Measurements from ENCODE around the gene SNX19.

Gene SNX19

GRCh38 chr11:130907229-130907628 is 9.1 kb downstream of the SNX19 start:
- no peaks in the 10 kb centered on the region for H3K9me3 ChIP-seq (ENCODE audit: control insufficient read depth in 2 of 2, low read length in 2 of 2)
- peaks cover 60 to 71% of the 10 kb centered on the region in 2 donors for H3K36me3 ChIP-seq (ENCODE audit: control insufficient read depth in 2 of 2, insufficient read depth in 2 of 2, low read length in 2 of 2)
- H3K27me3 ChIP-seq (ENCODE audit: control insufficient read depth in 1 of 2, insufficient read depth in 2 of 2, low read length in 2 of 2): no peaks in the 10 kb centered on the region
- peaks cover 9% of the 10 kb centered on the region for H3K4me1 ChIP-seq (ENCODE audit: control insufficient read depth, insufficient read depth, low read length)
- no peak overlapping the region for H3K27ac ChIP-seq (ENCODE audit: low read length)
- H3K9ac ChIP-seq (ENCODE audit: low read length in 2 of 2): no peak overlapping the region
- H3K4me3 ChIP-seq (ENCODE audit: low read length in 2 of 2): no peak overlapping the region

GRCh38 chr11:130906616-130907015 is 9.7 kb downstream of the SNX19 start:
- Histone ChIP-seq H3K27ac (ENCODE audit: low read length) (no peak overlapping the region), H3K36me3 (ENCODE audit: control insufficient read depth in 2 of 2, insufficient read depth in 2 of 2, low read length in 2 of 2) (peaks cover 59 to 77% of the 10 kb centered on the region in 2 donors), H3K4me3 (ENCODE audit: low read length in 2 of 2) (no peak overlapping the region), H3K9me3 (ENCODE audit: control insufficient read depth in 2 of 2, low read length in 2 of 2) (no peaks in the 10 kb centered on the region), H3K27me3 (ENCODE audit: control insufficient read depth in 1 of 2, insufficient read depth in 2 of 2, low read length in 2 of 2) (no peaks in the 10 kb centered on the region), H3K4me1 (ENCODE audit: control insufficient read depth, insufficient read depth, low read length) (peaks cover 11% of the 10 kb centered on the region), H3K9ac (ENCODE audit: low read length in 2 of 2) (no peak overlapping the region)

DNA sequence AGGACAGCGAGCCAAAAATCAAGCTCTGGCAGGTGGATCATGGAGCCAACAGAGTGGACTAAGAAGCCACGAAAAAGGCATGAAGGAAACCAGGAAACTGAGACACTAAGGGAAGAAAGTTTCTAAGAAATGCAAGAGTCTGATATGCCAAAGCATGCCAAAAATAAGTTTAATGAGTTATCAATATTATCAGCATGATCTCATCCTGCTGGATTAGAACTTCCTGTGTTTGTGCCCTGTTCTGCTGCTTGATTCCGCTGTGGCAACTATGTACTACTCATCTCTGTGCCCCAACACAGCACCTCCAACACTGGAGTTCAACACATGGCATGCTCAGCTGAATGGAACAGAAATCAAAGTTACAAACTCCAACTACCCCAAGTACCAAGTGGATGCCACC is 10.8 kb downstream of the SNX19 start:
- H3K4me1 ChIP-seq (ENCODE audit: control insufficient read depth, insufficient read depth, low read length): peaks cover 11% of the 10 kb centered on the region
- peaks cover 60 to 82% of the 10 kb centered on the region in 2 donors for H3K36me3 ChIP-seq (ENCODE audit: control insufficient read depth in 2 of 2, insufficient read depth in 2 of 2, low read length in 2 of 2)
- no peak overlapping the region for H3K9ac ChIP-seq (ENCODE audit: low read length in 2 of 2)

GRCh38 chr11:130904380-130904779 is 11.9 kb downstream of the SNX19 start:
- H3K9ac ChIP-seq (ENCODE audit: low read length in 2 of 2): no peak overlapping the region
- no peak overlapping the region for H3K4me3 ChIP-seq (ENCODE audit: low read length in 2 of 2)
- peaks cover 11% of the 10 kb centered on the region for H3K4me1 ChIP-seq (ENCODE audit: control insufficient read depth, insufficient read depth, low read length)
- peaks cover 58 to 81% of the 10 kb centered on the region in 2 donors for H3K36me3 ChIP-seq (ENCODE audit: control insufficient read depth in 2 of 2, insufficient read depth in 2 of 2, low read length in 2 of 2)
- H3K9me3 ChIP-seq (ENCODE audit: control insufficient read depth in 2 of 2, low read length in 2 of 2): no peaks in the 10 kb centered on the region
- peak overlapping the region; percentile 7 for H3K27ac ChIP-seq (ENCODE audit: low read length)
- no peaks in the 10 kb centered on the region for H3K27me3 ChIP-seq (ENCODE audit: control insufficient read depth in 1 of 2, insufficient read depth in 2 of 2, low read length in 2 of 2)

More for the DNA sequence above, 10.8 kb downstream of the SNX19 start:
- H3K27me3 ChIP-seq (ENCODE audit: control insufficient read depth in 1 of 2, insufficient read depth in 2 of 2, low read length in 2 of 2): no peaks in the 10 kb centered on the region
- no peak overlapping the region for H3K4me3 ChIP-seq (ENCODE audit: low read length in 2 of 2)
- H3K27ac ChIP-seq (ENCODE audit: low read length): no peak overlapping the region
- H3K9me3 ChIP-seq (ENCODE audit: control insufficient read depth in 2 of 2, low read length in 2 of 2): no peaks in the 10 kb centered on the region

DNA sequence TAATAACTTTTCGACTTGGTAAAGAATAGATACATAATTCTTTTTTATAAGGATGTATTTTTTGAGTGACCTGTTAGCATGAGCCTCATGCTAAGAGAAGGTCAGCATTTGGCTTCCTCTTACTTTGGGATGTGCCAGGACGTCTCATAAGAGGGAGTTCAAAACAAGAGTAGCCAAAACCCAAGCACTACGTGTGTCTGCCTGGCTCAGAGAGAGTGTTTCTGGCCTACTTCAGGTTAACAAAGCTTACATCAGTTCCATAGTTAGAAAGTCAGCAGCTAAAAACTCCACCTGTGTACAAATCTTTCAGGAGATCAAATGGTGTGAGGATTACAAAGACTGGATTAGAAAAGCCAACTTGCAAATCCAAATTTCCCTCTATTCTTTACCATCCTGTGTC is 13.9 kb downstream of the SNX19 start:
- H3K9me3 ChIP-seq (ENCODE audit: control insufficient read depth in 2 of 2, low read length in 2 of 2): no peaks in the 10 kb centered on the region
- peak overlapping the region; percentile 20 to 42 for H3K9ac ChIP-seq (ENCODE audit: low read length in 2 of 2)
- H3K27ac ChIP-seq (ENCODE audit: low read length): peak overlapping the region; percentile 80
- H3K27me3 ChIP-seq (ENCODE audit: control insufficient read depth in 1 of 2, insufficient read depth in 2 of 2, low read length in 2 of 2): no peaks in the 10 kb centered on the region
- H3K4me1 ChIP-seq (ENCODE audit: control insufficient read depth, insufficient read depth, low read length): peaks cover 25% of the 10 kb centered on the region
- H3K36me3 ChIP-seq (ENCODE audit: control insufficient read depth in 2 of 2, insufficient read depth in 2 of 2, low read length in 2 of 2): peaks cover 45 to 61% of the 10 kb centered on the region in 2 donors
- H3K4me3 ChIP-seq (ENCODE audit: low read length in 2 of 2): no peak overlapping the region

DNA sequence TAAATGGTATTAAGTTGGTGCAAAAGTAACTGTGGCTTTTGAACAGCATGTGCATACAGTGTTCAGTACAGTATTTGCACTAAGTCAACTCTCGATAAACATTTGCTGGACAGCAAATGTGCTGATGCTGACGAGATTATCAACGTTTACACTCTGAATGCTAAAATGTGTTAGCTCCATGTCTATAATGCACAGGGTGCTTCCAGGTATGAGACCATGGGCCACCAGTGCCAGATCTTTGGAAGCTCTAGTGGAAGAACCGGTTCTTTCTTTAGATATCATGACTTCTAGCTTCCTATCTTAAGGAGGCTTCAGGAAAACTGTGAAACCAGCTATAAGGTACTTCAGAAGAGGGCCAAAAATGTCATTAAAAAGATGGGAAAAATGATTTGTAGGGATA is 17.2 kb downstream of the SNX19 start:
- Histone ChIP-seq H3K4me3 (ENCODE audit: low read length in 2 of 2) (no peak overlapping the region), H3K9me3 (ENCODE audit: control insufficient read depth in 2 of 2, low read length in 2 of 2) (no peaks in the 10 kb centered on the region), H3K27ac (ENCODE audit: low read length) (peak overlapping the region; percentile 100), H3K36me3 (ENCODE audit: control insufficient read depth in 2 of 2, insufficient read depth in 2 of 2, low read length in 2 of 2) (peaks cover 33 to 46% of the 10 kb centered on the region in 2 donors), H3K4me1 (ENCODE audit: control insufficient read depth, insufficient read depth, low read length) (peaks cover 56% of the 10 kb centered on the region), H3K27me3 (ENCODE audit: control insufficient read depth in 1 of 2, insufficient read depth in 2 of 2, low read length in 2 of 2) (no peaks in the 10 kb centered on the region), H3K9ac (ENCODE audit: low read length in 2 of 2) (peak overlapping the region in 1 of 2 donors; percentile 44)

DNA sequence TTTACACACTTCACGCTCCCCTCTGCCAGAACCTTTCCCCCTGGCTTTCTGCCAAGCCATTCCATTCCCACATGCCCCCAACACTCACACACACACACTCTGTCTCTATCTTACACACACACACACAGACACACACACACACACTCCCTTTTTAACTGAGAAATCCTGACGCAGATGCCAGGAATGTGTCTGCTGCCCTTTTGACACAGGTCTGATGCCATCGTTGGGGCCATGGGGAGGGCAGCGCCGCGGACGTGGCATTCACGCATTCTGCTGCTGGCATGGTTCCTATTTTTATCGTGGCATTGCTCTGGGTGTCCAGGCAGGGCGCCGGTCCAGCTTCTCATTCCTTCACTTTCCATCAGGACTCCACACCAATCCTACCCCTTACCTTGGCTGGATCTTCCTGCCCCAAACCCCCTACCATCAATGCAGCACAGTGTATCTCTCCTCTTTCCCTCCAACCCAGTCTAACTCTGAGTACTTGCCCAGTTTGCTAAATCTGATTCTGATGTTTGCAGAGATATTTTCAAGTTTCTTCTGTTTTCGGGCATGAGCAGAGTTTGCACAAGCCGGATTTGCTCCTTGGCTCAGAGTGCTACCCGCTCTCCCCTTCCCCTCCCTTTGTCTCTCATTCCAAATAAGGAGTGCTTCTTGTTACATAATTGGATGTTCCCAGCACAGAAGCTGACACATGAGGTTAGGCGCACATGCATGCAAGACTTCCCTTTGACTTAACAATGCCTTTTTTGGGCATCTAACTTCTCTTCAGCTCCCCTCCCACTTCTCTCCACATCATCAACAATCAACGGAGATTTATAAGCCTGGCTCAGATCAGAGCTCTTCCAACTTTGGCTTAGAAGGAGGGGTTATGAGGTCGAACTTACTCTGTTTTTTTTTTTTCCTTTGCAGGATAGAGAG is 18.8 kb downstream of the SNX19 start:
- H3K4me3 ChIP-seq (ENCODE audit: low read length in 2 of 2): peak overlapping the region; percentile 37 to 68
- peaks cover 40 to 50% of the 10 kb centered on the region in 2 donors for H3K36me3 ChIP-seq (ENCODE audit: control insufficient read depth in 2 of 2, insufficient read depth in 2 of 2, low read length in 2 of 2)
- peak overlapping the region; percentile 100 for H3K27ac ChIP-seq (ENCODE audit: low read length)
- H3K9me3 ChIP-seq (ENCODE audit: control insufficient read depth in 2 of 2, low read length in 2 of 2): no peaks in the 10 kb centered on the region
- no peaks in the 10 kb centered on the region for H3K27me3 ChIP-seq (ENCODE audit: control insufficient read depth in 1 of 2, insufficient read depth in 2 of 2, low read length in 2 of 2)
- H3K9ac ChIP-seq (ENCODE audit: low read length in 2 of 2): peak overlapping the region; percentile 65 to 89
- peaks cover 54% of the 10 kb centered on the region for H3K4me1 ChIP-seq (ENCODE audit: control insufficient read depth, insufficient read depth, low read length)

DNA sequence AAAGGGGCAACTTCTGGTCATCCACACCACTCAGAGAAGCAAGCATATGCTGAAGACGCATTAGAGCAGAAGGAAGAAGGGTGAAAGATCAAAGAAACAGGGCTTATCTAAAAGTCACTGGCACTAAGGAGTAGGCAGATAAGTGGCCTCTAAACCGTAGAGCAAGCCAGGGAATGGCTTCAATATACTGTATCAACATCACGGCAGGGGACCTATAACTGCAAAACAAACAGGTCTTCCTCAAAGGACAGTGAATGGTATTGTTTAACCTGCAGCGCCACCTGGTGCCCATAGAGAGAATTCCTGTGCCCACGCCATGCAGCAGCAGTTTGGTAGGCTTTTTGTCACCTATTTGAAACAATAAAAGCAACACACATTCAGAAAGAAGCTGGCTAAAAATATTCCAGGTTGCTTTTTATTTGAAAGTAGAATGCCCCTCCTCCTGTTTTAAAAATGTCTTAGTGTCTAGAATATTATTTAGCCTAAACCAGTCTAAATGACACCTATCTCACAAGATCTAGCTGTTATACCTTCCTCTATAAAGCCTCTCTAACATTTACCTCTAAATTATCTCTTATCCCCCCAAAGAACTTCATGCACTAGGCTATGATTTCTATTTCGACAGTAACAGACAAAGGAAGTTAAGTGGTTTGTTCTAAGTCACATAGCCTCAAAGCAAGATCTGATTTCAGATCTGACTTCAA is 21.8 kb downstream of the SNX19 start:
- H3K9me3 ChIP-seq (ENCODE audit: control insufficient read depth in 2 of 2, low read length in 2 of 2): no peaks in the 10 kb centered on the region
- H3K4me1 ChIP-seq (ENCODE audit: control insufficient read depth, insufficient read depth, low read length): peaks cover 49% of the 10 kb centered on the region
- peak overlapping the region; percentile 14 to 34 for H3K9ac ChIP-seq (ENCODE audit: low read length in 2 of 2)
- no peak overlapping the region for H3K4me3 ChIP-seq (ENCODE audit: low read length in 2 of 2)
- no peaks in the 10 kb centered on the region for H3K27me3 ChIP-seq (ENCODE audit: control insufficient read depth in 1 of 2, insufficient read depth in 2 of 2, low read length in 2 of 2)
- peaks cover 25 to 27% of the 10 kb centered on the region in 2 donors for H3K36me3 ChIP-seq (ENCODE audit: control insufficient read depth in 2 of 2, insufficient read depth in 2 of 2, low read length in 2 of 2)
- peak overlapping the region; percentile 100 for H3K27ac ChIP-seq (ENCODE audit: low read length)

DNA sequence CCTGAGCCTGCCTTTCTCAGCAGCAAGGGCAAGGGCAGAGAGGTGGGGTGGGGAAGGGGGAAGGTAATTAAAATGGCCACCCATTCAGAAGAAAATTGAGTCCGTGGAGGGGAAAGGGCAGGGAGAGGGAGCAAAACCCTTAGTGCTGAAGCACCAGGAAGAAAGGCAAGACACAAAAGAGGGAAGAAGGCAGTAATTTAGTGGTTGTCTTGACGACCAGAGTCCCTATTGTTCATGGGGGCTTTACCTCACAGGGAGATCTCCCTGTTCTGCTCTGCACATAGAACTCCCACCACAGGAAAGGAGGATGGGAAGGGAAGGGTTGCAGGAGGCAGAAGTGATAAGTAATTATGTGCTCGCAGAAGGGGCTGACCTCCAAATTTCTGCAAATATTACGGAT is 23.4 kb downstream of the SNX19 start:
- H3K4me3 ChIP-seq (ENCODE audit: low read length in 2 of 2): no peak overlapping the region
- no peaks in the 10 kb centered on the region for H3K9me3 ChIP-seq (ENCODE audit: control insufficient read depth in 2 of 2, low read length in 2 of 2)
- H3K4me1 ChIP-seq (ENCODE audit: control insufficient read depth, insufficient read depth, low read length): peaks cover 38% of the 10 kb centered on the region
- peaks cover 23 to 26% of the 10 kb centered on the region in 2 donors for H3K36me3 ChIP-seq (ENCODE audit: control insufficient read depth in 2 of 2, insufficient read depth in 2 of 2, low read length in 2 of 2)
- no peak overlapping the region for H3K27ac ChIP-seq (ENCODE audit: low read length)
- no peaks in the 10 kb centered on the region for H3K27me3 ChIP-seq (ENCODE audit: control insufficient read depth in 1 of 2, insufficient read depth in 2 of 2, low read length in 2 of 2)
- no peak overlapping the region for H3K9ac ChIP-seq (ENCODE audit: low read length in 2 of 2)

GRCh38 chr11:130891326-130891725 is 25.0 kb downstream of the SNX19 start:
- Histone ChIP-seq H3K9ac (ENCODE audit: low read length in 2 of 2) (peak overlapping the region in 1 of 2 donors; percentile 1), H3K36me3 (ENCODE audit: control insufficient read depth in 2 of 2, insufficient read depth in 2 of 2, low read length in 2 of 2) (peaks cover 25 to 31% of the 10 kb centered on the region in 2 donors), H3K27ac (ENCODE audit: low read length) (no peak overlapping the region), H3K9me3 (ENCODE audit: control insufficient read depth in 2 of 2, low read length in 2 of 2) (no peaks in the 10 kb centered on the region), H3K4me1 (ENCODE audit: control insufficient read depth, insufficient read depth, low read length) (peaks cover 25% of the 10 kb centered on the region), H3K27me3 (ENCODE audit: control insufficient read depth in 1 of 2, insufficient read depth in 2 of 2, low read length in 2 of 2) (no peaks in the 10 kb centered on the region), H3K4me3 (ENCODE audit: low read length in 2 of 2) (no peak overlapping the region)

All from stomach smooth muscle (tissue), 2 donors.